Gastroesophageal sphincter (tissue), 3 donors: ENCODE data around the gene KPNA2.

ENCODE experiments used
- CTCF ChIP-seq, 4 experiments: fragments of 200-600 bp in 2 of 4; fragments of 450-650 bp in 2 of 4; sonication (generic) in 1 of 4; IDR thresholded peaks; one replicate each; pipeline ENCODE4 v1.5.1; 2017 to 2019; ENCODE audit warnings: antibody characterized with exemption in 4 of 4, mild to moderate bottlenecking in 2 of 4, moderate library complexity in 2 of 4
- POLR2A ChIP-seq, 2 donors: fragments of 450-650 bp; IDR thresholded peaks; one replicate each; pipeline ENCODE4 v1.6.1; 2017; ENCODE audit warnings: antibody characterized with exemption in 2 of 2, mild to moderate bottlenecking in 2 of 2, moderate library complexity in 1 of 2
- POLR2AphosphoS5 ChIP-seq: sonication (generic); formaldehyde crosslinking; IDR thresholded peaks from one replicate; pipeline ENCODE4 v1.6.1; 2017; ENCODE audit warnings: antibody characterized with exemption

- TF ChIP-seq CTCF (IDR thresholded peaks at IDR 0.05): no peak
- no peak for TF ChIP-seq POLR2AphosphoS5
- TF ChIP-seq POLR2A (IDR thresholded peaks at IDR 0.05): no peak
Measured at GRCh38 chr17:68085771-68086381, 50.3 kb downstream of the KPNA2 start.
